GM18517 (cell line): ENCODE data around the gene RBM15.

ENCODE experiments used
- ATAC-seq: cut with Tn5 transposase; IDR thresholded peaks from one replicate; pipeline ENCODE4 v1.9.1; 2021; ENCODE audit warnings: mild to moderate bottlenecking, moderate library complexity; ENCODE audit not compliant: unreplicated experiment

Gene RBM15

GRCh38 chr1:110320168-110320518, 19.0 kb upstream of the RBM15 start:
- no peak for ATAC-seq

- no peak for ATAC-seq
Measured at GRCh38 chr1:110321045-110321444, 18.1 kb upstream of the RBM15 start.

- no peak for ATAC-seq
Measured at GRCh38 chr1:110321846-110322245, 17.3 kb upstream of the RBM15 start.

GRCh38 chr1:110324667-110325066, 14.5 kb upstream of the RBM15 start:
- no peak for ATAC-seq

DNA sequence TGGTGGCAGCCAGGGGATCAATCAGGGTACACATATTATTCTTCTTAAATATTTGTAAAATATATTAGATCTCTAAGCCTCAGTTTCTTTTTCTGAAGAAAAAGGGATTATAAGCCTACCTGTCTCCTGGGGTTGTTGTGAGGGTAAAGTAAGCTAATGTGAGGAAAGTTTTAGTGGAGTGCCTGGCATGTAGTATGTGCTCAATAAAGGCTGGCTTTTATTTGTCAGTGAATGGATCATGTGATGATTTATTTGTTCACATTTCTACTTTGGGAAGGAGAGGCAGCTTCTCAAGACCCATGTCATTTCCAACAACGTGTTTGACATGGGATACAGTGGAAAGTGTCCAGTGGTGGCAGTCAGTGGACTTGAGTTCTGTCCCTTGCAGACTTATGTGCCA, 12.4 kb upstream of the RBM15 start:
- no peak for ATAC-seq

DNA sequence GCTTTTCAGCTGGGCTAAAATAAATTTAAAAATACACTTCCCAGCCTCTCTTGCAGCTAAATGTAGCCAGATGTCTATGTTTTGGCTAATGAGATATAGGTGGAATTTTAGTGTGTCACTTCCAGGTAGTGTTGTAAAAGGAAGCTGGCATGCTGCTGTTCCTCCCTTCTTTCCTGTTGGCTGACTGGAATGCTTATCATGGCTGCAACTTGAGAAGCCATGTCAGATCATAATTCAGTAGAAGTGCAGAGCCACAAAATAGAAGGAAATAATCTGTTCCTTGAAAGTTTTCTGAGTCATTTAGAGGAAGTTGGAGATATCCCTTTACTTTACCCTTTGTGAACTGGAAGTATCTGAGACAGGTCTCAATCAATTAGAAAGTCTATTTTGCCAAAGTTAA, 10.9 kb upstream of the RBM15 start:
- ATAC-seq, result no peak

DNA sequence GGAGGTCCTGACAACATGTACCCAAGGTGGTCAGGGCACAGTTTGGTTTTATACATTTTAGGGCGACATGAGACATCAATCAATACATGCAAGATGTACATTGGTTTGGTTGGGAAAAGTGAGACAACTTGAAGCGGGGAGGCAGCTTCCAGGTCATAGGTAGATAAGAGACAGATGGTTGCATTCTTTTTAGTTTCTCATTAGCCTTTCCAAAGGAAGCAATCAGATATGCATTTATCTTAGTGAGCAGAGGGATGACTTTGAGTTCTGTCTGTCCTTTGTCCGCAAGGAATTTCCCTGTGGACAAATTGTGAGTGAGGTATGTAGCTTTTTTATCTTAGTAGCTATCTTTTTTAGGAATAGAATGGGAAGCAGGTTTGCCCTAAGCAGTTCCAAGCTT, 10.5 kb upstream of the RBM15 start:
- ATAC-seq, result no peak

DNA sequence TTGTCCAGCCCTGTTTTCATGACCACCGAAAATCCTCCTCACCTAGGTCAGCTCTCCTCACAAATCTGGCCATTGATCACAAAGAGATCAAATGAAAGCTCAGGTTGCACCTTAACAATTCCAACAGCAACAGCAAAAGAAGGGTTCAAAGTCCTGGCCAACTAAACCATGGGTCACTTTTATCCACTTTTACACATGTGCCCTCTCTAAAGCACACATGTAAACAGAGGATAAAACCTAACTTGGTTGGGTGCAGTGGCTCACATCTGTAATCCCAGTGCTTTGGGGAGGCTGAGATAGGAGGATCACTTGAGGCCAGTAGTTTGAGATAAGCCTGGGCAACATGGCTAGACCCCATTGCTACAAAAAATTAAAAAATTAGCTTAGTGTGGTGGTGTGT, 3.9 kb upstream of the RBM15 start:
- no peak for ATAC-seq

DNA sequence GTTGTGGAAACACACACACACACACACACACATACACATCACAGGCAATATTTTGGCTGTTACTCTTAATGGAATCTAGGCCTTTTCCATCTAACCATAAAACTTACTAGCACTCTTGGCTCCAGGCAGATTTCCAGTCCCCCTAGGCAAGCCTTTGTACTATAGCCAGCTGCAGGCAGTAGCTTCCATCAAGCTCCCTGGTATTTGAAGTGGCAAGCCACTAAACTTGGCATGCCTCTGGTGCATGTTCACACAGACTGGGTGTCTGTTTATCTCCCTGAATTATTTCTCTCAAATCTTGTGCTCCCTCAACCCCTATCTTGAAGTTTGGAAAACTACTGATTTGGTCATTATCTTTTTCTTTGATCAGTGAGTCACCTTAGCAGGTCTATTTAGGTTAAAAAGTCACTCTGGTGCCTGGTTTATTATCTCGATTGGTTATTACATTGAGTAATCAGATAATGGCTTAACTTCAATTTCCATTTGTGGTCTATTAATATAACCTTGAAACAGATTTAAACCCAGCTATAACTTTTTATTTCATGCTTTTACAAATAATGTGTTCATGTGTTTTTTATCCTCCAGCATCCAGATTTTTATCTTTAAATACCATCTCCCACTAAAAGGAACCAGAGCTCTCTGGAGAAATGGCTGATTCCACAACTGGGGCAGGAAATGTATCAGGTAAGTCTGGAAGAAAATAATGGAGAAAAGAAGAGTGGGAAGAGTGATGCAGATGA, 2.7 kb upstream of the RBM15 start:
- no peak for ATAC-seq

GRCh38 chr1:110337704-110338308, 1.4 kb upstream of the RBM15 start:
- ATAC-seq, result no peak

- peak; percentile 73 for ATAC-seq
Measured at GRCh38 chr1:110338309-110338885, 780 bp upstream of the RBM15 start.

DNA sequence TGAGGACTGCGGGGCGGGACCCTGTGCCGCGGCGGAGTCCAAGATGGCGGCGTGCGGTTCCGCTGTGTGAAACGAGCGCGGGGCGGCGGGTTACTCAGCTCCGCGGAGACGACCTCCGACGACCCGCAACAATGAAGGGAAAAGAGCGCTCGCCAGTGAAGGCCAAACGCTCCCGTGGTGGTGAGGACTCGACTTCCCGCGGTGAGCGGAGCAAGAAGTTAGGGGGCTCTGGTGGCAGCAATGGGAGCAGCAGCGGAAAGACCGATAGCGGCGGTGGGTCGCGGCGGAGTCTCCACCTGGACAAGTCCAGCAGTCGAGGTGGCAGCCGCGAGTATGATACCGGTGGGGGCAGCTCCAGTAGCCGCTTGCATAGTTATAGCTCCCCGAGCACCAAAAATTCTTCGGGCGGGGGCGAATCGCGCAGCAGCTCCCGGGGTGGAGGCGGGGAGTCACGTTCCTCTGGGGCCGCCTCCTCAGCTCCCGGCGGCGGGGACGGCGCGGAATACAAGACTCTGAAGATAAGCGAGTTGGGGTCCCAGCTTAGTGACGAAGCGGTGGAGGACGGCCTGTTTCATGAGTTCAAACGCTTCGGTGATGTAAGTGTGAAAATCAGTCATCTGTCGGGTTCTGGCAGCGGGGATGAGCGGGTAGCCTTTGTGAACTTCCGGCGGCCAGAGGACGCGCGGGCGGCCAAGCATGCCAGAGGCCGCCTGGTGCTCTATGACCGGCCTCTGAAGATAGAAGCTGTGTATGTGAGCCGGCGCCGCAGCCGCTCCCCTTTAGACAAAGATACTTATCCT, 430 bp downstream of the RBM15 start:
- ATAC-seq, result no peak

DNA sequence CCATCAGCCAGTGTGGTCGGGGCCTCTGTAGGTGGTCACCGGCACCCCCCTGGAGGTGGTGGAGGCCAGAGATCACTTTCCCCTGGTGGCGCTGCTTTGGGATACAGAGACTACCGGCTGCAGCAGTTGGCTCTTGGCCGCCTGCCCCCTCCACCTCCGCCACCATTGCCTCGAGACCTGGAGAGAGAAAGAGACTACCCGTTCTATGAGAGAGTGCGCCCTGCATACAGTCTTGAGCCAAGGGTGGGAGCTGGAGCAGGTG, 961 bp downstream of the RBM15 start:
- ATAC-seq, result no peak

- no peak for ATAC-seq
Measured at GRCh38 chr1:110341146-110341871, 2.1 kb downstream of the RBM15 start.

- ATAC-seq, result no peak
Measured at GRCh38 chr1:110341872-110342331, 2.7 kb downstream of the RBM15 start.

DNA sequence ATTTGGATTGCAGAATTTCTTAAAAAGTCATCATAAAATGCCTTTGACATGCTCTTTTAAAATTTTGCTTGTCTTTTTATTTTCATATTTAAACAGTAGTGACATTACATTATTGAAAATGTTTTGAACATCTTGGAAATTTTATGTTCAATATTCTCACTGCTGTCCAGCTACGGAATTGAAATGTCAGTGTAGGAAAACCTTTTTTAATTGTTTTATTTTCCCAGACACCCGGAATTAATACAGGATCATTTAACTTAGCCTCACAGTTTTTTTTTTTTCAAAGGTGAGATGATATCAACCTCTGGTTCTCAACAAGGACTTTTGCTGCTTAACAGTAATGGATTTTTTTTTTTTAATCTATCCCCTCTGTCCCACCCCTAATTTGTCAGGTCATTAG, 4.1 kb downstream of the RBM15 start:
- ATAC-seq, result no peak

DNA sequence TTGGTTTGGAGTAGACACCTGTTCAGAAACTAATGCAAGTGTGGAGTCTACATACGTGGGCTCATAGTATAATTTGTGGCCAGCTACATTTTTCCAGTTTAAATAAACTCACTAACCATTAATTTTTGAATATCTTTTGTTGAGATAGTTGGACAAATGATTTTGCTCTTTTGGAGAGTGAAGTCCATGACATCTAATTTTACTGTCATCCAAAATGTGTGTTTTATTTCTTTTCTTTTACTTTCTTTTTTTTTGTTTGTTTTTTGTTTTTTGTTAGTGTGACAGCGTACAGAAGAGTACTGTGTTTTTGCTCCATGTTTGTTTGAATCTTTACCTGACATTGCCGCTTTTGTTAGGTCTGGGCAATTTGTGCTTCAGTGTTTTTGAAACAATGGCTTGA, 5.0 kb downstream of the RBM15 start:
- no peak for ATAC-seq

DNA sequence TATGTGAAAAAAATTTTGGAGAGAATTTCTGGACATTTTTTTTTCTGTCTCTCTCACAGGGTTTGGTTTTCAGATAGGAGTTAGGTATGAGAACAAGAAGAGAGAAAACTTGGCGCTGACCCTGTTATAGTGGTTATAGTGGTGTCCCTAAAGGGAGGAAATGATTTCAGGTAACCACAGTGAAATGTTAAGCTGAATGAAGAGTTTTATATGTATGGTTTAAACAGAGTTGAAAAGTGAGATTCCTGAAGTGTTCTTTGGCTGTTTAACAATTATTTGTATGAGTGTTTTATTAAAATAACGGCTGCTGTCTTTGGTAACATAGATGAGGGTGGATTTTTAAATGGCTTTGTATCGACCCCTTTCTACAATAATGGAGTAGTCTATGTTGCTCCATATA, 6.3 kb downstream of the RBM15 start:
- ATAC-seq, result no peak

- no peak for ATAC-seq
Measured at GRCh38 chr1:110346690-110347089, 7.5 kb downstream of the RBM15 start.

GRCh38 chr1:110347182-110347893, 8.2 kb downstream of the RBM15 start:
- ATAC-seq, result no peak

- ATAC-seq, result no peak
Measured at GRCh38 chr1:110348050-110348449, 8.9 kb downstream of the RBM15 start.
